Measurements from ENCODE around the gene CDK5.
A peak's percentile ranks its signal among the peaks of the same experiment; 100 is the strongest.
"Not testable (repeated sequence)": the region's sequence is repeated elsewhere in the genome, so short reads cannot be mapped to it uniquely, and the experiment has no call there.

Gene CDK5

DNA sequence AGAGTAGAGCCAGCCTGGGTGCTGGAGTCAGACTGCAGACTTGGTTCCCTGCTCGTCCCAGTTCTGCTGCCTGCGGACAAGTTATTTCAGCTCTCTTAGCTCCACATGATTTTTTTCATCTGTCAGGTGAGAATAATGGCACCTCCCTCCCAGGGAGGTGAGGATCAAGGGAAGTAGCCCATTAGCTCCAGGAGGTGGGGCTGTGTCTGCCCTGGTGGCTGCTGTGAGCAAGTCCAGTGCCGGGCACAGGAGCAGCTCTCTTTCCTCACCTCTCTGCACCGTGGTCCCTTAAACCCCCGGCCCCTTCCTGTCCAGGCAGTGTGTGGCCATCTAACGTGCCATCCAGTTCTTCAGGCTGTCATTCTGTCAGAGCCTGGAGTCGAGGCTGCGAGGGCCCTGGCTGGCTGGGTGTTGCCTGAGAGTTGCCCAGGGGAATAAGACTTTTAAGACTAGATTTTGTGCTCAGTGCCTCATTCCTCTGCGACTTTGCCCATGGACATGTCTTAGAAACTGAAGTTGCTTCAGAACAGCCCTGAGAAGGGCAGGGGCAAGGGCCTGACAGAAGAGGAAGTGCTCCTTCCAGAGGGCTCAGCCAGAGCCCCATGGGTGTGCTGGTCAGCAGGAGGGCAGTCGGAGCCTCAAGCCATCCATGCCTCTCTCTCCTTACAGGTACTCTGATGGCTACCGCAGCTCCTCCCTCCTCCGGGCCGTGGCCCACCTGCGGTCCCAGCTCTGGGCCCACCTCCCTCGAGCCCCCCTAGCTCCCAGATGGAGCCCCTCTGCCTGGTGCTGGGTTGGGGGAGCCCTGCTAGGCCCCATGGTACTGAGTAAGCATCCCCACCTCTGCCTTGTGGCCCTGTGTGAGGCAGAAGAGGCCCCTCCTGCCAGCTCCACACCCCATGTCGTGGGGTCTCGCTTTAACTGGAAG, 24.5 kb downstream of the CDK5 start:
- DNase-seq: no peak

DNA sequence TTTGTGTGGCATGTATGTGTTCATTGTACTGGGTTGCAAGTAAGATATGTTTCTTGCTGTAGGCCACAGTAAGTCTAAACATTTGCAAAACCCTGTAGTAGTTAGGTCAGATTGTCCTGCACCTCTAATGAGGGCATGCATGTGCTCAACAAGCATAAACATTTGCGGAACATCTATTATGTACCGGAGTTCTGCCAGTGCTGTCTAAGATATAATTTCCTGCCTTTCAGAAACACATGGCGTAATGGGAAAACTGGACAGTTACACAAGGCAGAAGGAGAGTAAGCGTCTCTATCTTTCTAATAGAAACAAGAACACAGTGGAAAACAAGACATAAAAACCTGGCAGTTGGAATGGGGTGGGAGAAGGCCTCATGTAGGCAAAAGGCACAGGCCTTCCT, 26.7 kb downstream of the CDK5 start:
- DNase-seq: no peak

DNA sequence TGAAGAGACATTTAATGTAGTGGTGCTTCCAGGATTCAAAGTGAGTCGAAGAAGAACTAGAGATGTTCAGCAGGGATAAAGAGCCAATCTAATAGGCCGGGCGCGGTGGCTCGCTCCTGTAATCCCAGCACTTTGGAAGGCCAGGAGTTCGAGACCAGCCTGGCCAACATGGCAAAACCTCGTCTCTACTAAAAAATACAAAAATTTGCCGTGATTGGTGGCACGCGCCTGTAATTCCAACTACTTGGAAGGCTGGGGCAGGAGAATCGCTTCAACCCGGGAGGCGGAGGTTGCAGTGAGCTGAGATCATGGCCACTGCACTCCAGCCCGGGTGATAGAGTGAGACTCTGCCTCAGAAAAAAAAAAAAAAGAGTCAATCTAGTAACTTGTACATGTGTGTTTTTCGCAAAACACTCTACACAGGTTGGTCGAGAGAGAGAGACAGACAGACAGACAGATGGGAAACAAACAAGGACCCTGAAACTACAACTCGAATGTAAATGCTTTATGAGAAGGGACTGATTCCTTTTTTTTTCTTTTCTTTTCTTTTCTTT, 28.7 kb downstream of the CDK5 start:
- DNase-seq: no peak

DNA sequence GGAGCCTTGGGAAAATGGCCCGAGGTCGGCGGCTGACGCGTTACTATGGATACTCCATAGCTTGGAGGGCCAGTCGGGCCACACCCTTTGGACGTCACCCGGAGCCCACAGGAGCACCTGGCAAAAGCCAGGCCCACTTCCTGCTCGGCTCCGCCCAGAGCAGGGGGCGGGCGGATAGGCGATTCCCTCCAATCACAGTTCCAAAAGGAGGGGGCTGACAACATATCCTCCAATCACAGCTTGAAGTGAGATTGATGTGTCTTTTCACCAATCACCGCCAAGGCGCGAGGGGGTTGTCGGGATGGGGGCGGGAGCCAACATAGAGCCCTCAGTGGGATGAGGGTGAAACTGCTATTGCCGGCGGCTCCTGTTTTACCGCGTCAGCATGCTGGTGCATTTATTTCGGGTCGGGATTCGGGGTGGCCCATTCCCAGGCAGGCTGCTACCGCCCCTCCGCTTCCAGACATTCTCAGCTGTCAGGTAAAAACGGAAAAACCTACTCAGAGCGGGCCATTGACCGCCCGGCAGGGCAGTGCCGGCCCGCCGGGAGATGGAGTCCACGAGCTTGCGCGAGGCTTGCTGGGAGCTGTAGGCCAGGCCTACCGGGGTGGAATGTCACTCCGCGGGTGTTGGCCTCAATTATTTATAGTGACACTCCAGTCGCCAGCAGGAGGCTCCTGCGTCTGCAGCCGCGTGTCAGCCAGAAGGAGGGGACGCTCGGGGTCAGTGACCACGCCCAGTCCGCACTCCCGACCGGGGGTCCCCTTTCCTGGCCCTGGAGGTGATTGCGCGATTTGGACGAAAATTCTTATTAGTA, 29.4 kb downstream of the CDK5 start, which contains the start of gene ABCB8:
Gene ABCB8 (plus strand): TSS at position 320 of the 817 bp plus-strand sequence. CDS start 66 bp downstream, at position 386.
- peak; percentile 100 for DNase-seq

DNA sequence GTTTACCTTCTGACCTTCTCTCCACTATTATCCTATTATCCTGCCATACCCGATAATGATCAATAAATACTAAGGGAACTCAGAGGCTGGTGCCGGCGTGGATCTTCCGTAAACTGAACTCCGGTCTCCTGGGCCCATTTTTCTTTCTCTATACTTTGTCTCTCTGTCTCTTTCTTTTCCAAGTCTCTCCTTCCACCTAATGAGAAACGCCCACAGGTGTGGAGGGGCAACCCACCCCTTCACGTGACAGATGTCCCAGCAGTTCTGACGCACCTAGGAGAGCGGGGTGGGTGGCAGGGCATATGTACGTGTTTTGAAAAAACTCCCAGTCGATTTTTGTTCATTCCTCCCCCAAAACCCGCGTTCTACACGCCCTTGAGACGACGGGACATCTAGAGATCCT, 30.0 kb downstream of the CDK5 start:
- not testable (repeated sequence) for DNase-seq

DNA sequence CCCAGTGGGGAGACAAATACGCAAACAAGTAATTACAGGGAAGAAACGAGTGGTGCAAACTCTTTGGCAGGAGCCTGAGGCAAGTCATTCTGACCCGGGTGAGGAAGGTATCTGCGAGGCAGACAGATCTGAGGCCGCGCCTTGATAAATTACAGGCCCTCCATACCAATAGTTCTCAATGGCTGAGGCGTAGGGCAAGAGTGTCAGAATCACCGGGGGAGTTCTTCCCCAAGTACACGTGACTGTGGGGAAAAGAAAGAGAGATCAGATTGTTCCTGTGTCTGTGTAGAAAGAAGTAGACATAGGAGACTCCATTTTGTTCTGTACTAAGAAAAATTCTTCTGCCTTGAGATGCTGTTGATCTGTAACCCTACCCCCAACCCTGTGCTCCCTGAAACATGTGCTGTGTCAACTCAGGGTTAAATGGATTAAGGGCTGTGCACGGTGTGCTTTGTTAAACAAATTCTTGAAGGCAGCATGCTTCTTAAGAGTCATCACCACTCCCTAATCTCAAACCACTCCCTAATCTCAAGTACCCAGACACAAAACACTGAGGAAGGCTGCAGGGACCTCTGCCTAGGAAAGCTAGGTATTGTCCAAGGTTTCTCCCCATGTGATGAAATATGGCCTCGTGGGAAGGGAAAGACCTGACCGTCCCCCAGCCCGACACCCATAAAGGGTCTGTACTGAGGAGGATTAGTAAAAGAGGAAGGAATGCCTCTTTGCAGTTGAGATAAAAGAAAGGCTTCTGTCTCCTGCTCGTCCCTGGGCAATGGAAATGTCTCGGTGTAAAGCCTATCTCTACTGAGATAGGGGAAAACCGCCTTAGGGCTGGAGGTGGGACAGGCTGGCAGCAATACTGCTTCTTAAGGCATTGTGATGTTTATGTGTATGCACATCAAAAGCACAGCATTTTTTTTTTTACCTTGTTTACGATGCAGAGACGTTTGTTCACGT, 30.6 kb downstream of the CDK5 start:
- not testable (repeated sequence) for DNase-seq

DNA sequence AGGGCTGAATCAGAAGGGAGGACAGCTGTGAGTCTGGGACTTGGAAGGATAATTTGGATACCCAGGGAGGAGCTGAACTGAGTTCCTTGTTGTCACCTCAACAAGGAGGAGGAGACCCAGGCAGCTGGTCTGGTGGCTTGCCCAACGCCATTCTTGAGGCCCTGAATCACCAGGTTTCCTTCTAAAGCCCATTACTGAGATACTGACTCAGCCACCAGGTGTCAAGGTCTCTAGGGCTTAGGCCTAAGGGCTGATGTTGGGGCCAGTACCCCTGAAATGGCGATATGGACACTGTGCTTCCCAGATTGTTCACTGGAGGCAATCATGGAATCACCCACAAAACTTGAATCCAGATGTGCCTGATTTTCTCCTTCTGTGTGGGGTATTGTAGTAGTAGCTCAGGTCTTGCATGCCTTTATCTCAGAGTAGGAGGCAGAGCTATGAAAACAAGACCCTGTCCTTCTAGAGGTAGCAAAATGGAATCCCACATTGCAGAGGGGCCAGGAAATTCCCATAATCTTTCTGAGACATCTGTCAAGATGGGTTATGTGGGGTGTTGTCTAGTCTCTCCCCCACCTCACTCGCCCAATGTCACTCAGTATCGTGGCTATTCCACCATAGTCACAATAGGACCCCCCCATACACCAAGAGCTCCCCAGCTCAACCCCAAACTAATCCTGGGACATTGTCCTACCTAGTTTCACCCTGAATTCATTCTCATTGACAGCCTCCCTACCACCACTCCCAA, 31.6 kb downstream of the CDK5 start:
- no peak for DNase-seq

DNA sequence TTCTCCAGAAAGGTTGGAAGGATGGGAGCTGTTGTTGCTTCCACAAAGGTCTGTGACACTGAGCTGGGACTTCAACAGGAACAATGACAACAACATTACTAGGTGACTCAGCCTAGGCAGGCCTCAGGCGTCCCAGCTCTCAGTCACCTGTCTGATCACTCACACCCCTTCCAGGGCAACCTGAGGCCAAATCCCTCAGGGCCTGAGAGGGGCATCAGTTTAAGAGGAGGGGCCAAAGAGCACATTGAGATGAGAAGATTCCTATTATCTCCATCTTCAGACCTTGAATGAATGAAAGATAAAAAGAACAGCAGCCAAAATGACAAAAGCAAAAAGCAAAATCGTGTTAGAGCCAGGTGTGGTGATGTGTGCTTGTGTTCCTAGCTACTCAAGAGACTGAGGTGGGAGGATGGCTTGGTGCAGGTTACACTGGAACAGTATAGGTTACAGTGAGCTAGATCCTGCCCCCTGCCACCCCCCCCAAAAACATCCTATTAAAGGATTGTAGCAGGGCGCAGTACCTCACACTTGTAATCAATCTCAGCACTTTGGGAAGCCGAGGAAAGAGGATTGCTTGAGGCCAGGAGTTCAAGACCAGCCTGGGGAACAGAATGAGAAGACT, 33.2 kb downstream of the CDK5 start, which contains the start of gene ATG9B:
Gene ATG9B (minus strand): TSS at position 60 of the 622 bp plus-strand sequence. CDS start 71 bp downstream, outside the sequence.
- no peak for DNase-seq

DNA sequence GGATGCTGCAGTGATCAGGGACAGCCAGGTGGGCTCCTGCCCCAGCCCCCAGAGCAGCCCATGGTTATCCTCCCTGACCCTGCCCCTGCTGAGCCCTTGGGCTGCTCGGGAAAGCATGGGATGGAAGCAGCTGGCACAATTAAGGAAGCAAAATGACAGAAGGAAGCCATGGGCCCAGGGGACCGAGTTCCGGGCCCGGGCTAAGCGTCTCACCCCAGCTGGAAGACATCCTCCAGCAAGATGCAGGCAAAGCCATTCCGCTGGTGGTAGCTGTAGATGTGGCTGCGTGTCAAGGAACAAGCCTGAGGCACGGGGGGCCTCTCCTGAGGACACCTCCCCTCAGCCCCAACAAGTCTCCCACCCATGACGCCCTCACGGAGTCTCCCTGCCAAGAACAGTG, 34.5 kb downstream of the CDK5 start:
- DNase-seq: no peak

DNA sequence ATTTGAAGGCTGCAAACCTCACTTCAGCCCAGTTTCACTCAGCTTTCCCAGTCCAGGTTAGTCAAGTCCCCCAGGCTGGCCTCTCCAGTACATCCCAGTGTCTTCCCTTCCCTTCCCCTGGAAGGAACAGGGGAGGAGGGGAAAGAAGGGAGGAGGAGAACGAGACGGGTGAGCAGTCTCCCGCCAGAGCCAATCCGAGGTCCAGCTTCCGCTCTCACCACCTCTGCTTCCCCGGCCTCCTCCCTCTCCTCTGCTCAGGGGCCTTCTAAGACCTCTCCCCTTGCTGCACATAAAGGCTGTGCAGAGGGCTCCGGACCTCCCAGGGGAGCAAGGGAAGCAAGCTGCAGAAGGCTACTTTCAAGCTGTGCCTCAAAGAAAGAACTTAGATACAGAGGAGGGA, 37.5 kb downstream of the CDK5 start:
- DNase-seq: no peak

DNA sequence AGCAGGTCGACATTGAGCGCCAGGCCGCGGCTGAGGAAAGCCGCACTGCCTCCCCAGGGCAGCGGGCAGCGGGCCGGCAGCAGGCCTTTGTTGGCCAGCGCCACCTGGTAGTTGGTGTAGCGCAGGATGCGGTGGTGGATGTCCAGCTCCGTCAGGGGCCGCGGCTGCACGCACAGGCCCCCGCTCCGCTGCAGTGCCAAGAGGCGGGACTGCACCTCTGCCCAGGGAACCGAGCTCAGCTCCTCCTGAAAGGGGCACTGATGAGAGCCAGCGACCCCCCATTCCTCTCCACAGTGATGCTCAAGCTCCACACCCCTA, 38.6 kb downstream of the CDK5 start:
- no peak for DNase-seq

DNA sequence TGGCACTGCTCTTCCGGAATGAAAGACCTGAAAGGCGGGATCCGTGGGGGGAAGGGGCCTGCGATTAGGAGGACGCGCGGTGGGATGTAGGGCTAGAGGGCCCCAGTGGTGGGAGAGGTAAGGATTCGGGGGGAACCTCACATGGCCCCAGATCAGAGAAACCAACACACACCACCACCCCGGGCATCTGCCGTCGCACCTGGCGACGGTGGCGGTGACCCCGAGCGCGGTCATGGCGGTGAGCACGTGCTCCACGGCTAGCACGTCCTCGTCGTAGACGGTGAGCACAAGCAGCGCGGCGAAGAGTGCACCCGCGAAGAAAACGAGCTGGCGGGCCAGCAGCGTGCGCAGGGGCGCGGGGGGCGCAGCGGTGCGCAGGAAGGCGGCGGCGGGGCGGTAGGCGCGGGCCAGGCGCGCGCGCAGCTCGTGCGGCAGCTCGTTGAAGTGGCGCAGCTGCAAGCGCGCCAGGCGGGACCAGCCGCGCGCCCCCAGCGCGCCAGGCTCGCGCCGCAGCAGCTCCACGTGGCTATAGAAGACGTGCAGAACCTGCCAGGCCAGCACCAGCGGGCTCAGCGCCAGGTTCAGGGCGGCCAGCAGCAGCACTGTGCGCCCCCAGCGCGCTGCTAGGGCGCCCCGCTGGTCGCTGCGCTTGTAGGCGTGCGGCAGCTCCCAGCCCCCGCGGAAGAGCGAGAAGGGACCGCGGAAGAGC, 39.1 kb downstream of the CDK5 start:
- peak; percentile 28 for DNase-seq

DNA sequence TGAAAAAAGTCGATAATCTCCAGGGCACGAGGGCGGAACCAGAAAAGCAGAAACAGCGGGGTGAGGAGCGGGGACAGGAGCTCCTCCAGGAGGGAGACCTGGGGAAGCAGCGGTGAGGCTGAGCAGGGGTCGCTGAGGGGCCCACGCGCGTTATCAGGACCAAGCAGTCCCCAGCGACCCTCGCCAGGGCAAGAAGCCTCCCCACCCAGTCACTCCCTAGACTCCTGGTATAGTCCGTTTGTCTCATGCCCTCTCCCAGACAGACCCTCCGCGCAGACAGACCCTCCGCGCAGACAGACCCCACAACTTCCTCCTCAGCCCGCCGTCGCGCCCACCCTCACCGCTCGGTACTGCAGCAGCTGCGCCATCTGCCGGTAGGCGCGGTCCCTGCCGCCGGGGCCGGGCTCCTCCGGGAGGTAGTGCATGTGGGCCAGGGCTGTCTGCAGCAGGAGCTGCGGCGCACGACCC, 39.7 kb downstream of the CDK5 start:
- peak; percentile 85 for DNase-seq

DNA sequence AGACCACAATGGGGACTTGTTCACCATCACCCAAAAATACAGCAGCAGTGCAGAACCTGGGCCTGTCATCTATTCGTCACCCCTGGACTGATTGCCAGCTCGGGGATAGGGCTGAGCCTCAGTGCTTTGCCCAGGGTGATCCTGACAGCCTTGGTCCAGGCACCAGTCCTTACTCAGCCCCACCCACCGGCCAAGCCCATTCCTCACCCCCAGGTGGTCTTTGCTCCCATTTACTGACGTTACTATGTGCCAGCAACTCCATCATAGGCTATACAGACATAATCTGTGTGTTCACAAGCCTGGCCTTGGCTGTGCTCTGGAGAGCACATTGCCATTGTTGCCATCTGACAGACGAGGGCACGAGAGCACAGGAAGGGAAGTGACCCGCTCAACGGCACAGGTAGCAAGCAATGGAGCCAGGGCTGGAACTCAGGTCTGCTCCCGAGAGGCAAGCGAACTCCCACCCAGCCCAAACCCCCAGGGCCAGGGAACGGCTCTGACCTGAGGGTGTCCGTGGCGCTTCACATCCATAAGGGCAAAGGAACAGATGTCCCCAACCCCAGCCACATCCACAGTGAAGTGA, 40.2 kb downstream of the CDK5 start:
- DNase-seq: no peak

DNA sequence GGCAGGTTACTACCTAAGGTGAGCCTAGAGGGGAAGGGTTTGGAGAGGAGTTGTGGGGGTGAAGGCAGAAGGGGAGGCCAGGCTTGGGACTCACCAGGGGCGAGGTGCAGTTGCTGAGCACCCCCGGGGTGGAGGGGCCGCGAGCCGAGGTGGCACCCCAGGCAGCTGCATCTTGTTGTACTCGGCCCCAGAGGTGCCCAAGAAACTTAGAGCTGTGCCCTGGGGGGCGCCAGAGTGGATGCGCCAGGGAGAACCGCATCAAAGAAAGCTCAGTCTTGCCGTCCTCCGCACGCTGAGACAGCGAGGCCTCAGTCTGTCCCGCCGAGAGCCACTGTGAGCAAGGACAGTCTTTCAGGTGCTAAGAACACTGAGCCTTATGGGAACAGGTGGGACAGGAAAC, 40.8 kb downstream of the CDK5 start:
- no peak for DNase-seq

DNA sequence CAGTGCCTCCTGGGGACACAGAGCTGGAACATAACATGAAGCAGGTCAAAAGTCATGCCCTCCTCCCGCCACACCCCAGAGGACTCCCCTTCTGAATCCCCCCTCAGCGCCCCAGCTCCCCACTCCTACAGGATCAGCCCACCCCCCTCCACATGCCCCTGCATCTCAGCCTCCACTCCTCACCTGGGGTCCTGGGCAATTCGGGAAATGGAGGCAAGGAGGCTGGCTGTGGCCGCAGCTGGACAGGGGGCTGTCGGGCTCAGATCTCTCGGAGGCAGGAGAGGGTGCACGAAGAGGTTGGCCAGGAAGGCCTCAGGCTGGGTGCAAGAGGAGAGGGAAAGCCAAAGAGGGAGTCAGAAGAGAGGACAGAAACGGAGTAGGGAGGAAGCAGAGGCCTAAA, 41.2 kb downstream of the CDK5 start:
- no peak for DNase-seq

DNA sequence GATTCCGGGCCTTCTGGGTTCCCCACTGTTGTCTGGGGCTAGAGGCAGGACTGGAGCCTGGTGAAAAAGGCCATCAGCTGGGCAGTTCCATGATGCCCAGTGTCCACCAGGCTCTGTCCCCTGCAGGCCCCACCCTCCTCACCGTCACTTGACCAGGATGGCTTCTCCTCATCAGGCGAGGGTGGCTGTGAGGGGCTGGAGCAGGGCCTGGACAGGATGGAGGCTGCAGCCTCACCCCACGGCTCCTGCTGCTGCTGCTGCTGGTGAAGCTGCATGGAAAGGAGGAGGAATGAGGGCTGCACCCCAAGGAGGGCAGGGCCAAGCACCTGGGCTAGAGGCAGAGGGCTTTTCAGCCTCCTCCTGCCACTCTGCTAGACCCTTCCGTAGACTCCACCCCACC, 41.7 kb downstream of the CDK5 start:
- no peak for DNase-seq

DNA sequence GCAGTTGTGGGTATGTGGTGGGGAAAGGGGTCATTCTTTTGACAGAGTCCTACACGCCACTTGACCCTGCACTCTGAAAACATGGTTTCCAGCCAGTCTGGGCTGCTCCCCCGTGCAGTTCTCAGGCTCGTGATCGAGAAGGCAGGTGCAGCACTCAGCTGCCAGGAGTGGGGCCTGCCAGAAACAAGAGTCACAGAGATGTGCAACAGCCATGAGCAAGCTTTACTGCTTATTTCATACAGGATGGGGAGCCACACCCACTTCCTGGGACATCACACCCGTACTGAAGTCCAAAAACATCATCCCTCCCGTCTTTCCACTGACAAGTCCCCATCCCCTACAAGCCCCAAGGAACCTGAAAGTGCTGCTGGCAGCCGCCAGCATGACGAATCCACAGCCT, 42.7 kb downstream of the CDK5 start:
- DNase-seq: peak; percentile 51

DNA sequence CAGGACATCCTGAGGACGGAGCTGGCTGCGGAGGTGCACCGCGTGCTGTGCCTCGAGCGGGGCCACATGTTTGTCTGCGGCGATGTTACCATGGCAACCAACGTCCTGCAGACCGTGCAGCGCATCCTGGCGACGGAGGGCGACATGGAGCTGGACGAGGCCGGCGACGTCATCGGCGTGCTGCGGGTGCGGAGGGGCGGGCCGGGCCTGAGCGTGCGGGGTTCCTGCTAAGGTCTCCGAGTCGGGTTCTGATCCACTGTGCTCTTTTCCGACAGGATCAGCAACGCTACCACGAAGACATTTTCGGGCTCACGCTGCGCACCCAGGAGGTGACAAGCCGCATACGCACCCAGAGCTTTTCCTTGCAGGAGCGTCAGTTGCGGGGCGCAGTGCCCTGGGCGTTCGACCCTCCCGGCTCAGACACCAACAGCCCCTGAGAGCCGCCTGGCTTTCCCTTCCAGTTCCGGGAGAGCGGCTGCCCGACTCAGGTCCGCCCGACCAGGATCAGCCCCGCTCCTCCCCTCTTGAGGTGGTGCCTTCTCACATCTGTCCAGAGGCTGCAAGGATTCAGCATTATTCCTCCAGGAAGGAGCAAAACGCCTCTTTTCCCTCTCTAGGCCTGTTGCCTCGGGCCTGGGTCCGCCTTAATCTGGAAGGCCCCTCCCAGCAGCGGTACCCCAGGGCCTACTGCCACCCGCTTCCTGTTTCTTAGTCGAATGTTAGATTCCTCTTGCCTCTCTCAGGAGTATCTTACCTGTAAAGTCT, 43.8 kb downstream of the CDK5 start:
- peak; percentile 94 for DNase-seq

All from activated CD4-positive, alpha-beta T cell treated with anti-CD3 and anti-CD28 coated beads, Interleukin-10, Interleukin-2, amounts not matched to agents 100 ng/mL and 50 ng/mL, durations not matched to agents 16 hours and 8 hours (primary cell).